HG03066 (cell line): ENCODE measurements around the gene ACYP2.
A peak's percentile ranks its signal among the peaks of the same experiment; 100 is the strongest.
"Not testable (repeated sequence)": the region's sequence is repeated elsewhere in the genome, so short reads cannot be mapped to it uniquely, and the experiment has no call there.

Experiments
- ATAC-seq: cut with Tn5 transposase; IDR thresholded peaks from one replicate; pipeline ENCODE4 v1.9.1; 2021; ENCODE audit warnings: low read depth; ENCODE audit not compliant: unreplicated experiment

Gene ACYP2

GRCh38 chr2:54115284-54116137 lies at the start of gene ACYP2:
Gene ACYP2, plus strand, starts transcription at chr2:54115615.
- ATAC-seq: peak; percentile 78

GRCh38 chr2:54065891-54066290 lies 49.5 kb upstream of the ACYP2 start:
- ATAC-seq: no peak

GRCh38 chr2:54067851-54068375 lies 47.5 kb upstream of the ACYP2 start:
- ATAC-seq: no peak

- ATAC-seq: not testable (repeated sequence)
These were observed 42.9 kb upstream of the ACYP2 start for GRCh38 chr2:54072483-54072882.

- ATAC-seq: peak; percentile 67
These were observed 41.6 kb upstream of the ACYP2 start for GRCh38 chr2:54073796-54074195.

- ATAC-seq: no peak
These were observed 40.6 kb upstream of the ACYP2 start for GRCh38 chr2:54074606-54075341.

- ATAC-seq: no peak
These were observed 38.8 kb upstream of the ACYP2 start for GRCh38 chr2:54076586-54076985.

- no peak for ATAC-seq
These were observed 38.1 kb upstream of the ACYP2 start for GRCh38 chr2:54077088-54077900.

GRCh38 chr2:54079331-54079730 lies 36.1 kb upstream of the ACYP2 start:
- ATAC-seq: no peak

GRCh38 chr2:54081574-54081973 lies 33.8 kb upstream of the ACYP2 start:
- peak; percentile 96 for ATAC-seq

GRCh38 chr2:54083021-54083420 lies 32.4 kb upstream of the ACYP2 start:
- no peak for ATAC-seq

- ATAC-seq: no peak
These were observed 32.0 kb upstream of the ACYP2 start for GRCh38 chr2:54083445-54083844.

- no peak for ATAC-seq
These were observed 30.8 kb upstream of the ACYP2 start for GRCh38 chr2:54084600-54084999.

- ATAC-seq: no peak
These were observed 30.3 kb upstream of the ACYP2 start for GRCh38 chr2:54085069-54085468.

- ATAC-seq: no peak
These were observed 29.3 kb upstream of the ACYP2 start for GRCh38 chr2:54086157-54086556.

- ATAC-seq: no peak
These were observed 27.2 kb upstream of the ACYP2 start for GRCh38 chr2:54088191-54088634.

GRCh38 chr2:54088719-54089118 lies 26.7 kb upstream of the ACYP2 start:
- no peak for ATAC-seq

GRCh38 chr2:54090521-54091117 lies 24.8 kb upstream of the ACYP2 start:
- no peak for ATAC-seq

- ATAC-seq: no peak
These were observed 22.5 kb upstream of the ACYP2 start for GRCh38 chr2:54092940-54093339.

GRCh38 chr2:54095406-54095805 lies 20.0 kb upstream of the ACYP2 start:
- not testable (repeated sequence) for ATAC-seq
